ENCODE measurements around the gene PPDPF.

DNA sequence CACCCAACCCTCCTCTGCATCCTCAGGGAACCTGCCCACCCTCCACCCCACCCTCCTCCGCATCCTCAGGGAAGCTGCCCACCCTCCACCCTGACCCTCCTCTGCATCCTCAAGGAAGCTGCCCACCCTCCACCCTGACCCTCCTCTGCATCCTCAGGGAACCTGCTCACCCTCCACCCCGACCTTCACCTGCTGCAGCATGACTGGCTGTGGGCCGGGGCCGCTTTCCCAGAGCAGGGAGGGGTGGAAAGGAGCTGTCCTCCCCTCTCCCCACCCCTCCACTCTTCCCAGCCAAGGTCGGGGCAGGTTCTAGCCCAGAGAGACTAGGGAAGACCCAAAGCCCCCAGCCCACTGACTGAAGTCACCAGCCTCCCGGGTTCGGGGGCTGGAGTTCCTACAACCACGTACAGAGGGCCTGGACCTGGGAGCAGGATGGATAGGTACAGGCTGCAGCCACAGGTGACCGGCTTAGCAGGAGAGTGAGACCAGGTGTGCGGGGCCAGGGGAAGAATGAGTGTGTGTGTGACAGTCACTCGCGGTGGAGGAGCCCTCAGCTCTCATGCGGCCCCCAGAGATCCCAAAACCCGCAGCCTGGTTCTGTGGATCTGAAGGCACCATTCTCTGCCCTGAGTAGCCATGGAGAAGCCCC lies 33.3 kb upstream of the PPDPF start:
- TF ChIP-seq, protein P1, sequence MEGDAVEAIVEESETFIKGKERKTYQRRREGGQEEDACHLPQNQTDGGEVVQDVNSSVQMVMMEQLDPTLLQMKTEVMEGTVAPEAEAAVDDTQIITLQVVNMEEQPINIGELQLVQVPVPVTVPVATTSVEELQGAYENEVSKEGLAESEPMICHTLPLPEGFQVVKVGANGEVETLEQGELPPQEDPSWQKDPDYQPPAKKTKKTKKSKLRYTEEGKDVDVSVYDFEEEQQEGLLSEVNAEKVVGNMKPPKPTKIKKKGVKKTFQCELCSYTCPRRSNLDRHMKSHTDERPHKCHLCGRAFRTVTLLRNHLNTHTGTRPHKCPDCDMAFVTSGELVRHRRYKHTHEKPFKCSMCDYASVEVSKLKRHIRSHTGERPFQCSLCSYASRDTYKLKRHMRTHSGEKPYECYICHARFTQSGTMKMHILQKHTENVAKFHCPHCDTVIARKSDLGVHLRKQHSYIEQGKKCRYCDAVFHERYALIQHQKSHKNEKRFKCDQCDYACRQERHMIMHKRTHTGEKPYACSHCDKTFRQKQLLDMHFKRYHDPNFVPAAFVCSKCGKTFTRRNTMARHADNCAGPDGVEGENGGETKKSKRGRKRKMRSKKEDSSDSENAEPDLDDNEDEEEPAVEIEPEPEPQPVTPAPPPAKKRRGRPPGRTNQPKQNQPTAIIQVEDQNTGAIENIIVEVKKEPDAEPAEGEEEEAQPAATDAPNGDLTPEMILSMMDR (IDR thresholded peaks at IDR 0.05) = no peak
- no peak for TF ChIP-seq POLR2A (IDR thresholded peaks at IDR 0.05)
